Gastrocnemius medialis (tissue), 4 donors: ENCODE data around the gene GDPD5.

Source experiments
- POLR2A ChIP-seq, 2 donors: fragments of 450-650 bp; IDR thresholded peaks; one replicate each; pipeline ENCODE4 v1.6.1; 2017; ENCODE audit warnings: antibody characterized with exemption in 2 of 2, mild to moderate bottlenecking in 2 of 2, moderate library complexity in 2 of 2
- TF ChIP-seq, protein P1 (sequence below), 5 experiments: fragments of 450-650 bp in 3 of 5; fragments of 200-600 bp in 2 of 5; sonication (generic) in 2 of 5; IDR thresholded peaks in 4 of 5; conservative IDR thresholded peaks in 1 of 5; 1 replicate in 4 of 5; 2 replicates in 1 of 5; pipeline ENCODE4 v1.5.1; 2016 to 2019; ENCODE audit warnings: antibody characterized with exemption in 5 of 5, mild to moderate bottlenecking in 3 of 5, moderate library complexity in 3 of 5

DNA sequence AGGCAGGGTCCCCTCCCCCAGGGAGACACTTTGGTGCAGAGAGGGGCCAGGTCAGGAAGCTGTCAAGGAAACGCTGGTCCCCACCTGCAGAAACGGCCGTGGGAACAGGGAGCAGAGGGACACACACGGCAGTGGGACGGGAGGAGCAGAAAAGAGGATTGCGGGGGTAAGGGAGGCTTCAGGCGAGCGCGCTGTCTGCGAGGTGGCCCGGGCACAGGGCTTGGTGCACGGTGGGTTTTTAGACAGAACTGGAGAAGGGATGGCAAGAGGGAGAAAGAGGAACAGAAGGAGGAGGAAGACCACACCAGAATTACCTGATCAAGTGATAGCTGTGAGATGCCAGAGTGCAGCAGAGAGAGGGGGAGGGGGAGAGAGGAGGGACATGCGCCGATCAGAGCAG is 86.7 kb downstream of the GDPD5 start:
- TF ChIP-seq, protein P1, sequence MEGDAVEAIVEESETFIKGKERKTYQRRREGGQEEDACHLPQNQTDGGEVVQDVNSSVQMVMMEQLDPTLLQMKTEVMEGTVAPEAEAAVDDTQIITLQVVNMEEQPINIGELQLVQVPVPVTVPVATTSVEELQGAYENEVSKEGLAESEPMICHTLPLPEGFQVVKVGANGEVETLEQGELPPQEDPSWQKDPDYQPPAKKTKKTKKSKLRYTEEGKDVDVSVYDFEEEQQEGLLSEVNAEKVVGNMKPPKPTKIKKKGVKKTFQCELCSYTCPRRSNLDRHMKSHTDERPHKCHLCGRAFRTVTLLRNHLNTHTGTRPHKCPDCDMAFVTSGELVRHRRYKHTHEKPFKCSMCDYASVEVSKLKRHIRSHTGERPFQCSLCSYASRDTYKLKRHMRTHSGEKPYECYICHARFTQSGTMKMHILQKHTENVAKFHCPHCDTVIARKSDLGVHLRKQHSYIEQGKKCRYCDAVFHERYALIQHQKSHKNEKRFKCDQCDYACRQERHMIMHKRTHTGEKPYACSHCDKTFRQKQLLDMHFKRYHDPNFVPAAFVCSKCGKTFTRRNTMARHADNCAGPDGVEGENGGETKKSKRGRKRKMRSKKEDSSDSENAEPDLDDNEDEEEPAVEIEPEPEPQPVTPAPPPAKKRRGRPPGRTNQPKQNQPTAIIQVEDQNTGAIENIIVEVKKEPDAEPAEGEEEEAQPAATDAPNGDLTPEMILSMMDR (IDR thresholded peaks at IDR 0.05 in 4 of 5, conservative IDR thresholded peaks at IDR 0.05 in 1 of 5): no peak
- no peak for TF ChIP-seq POLR2A (IDR thresholded peaks at IDR 0.05)
